ENCODE results near the gene NPAS1. TPM values are rescaled to one million over a fixed set of nuclear protein-coding genes. Genes with fewer than 3 reads are reported as not detected.

NPAS1 gene
- total and polyA plus RNA-seq, 10 donors, result 0.85 to 6.3 (median 2.4) TPM

GRCh38 chr19:46999878-47000277 is 19.8 kb upstream of the NPAS1 start:
- DNase-seq, result no peak
- no peak overlapping the region for H3K27ac ChIP-seq
- H3K36me3 ChIP-seq, result peaks cover 0 to 74% (median 52%) of the 10 kb centered on the region in 6 donors
- WGBS, 5 donors, result 95 to 100% (median 98%) methylated on average over 3 to 14 of the region's 14 CpGs
- no peak overlapping the region for H3K4me3 ChIP-seq
- TF ChIP-seq, protein P1, sequence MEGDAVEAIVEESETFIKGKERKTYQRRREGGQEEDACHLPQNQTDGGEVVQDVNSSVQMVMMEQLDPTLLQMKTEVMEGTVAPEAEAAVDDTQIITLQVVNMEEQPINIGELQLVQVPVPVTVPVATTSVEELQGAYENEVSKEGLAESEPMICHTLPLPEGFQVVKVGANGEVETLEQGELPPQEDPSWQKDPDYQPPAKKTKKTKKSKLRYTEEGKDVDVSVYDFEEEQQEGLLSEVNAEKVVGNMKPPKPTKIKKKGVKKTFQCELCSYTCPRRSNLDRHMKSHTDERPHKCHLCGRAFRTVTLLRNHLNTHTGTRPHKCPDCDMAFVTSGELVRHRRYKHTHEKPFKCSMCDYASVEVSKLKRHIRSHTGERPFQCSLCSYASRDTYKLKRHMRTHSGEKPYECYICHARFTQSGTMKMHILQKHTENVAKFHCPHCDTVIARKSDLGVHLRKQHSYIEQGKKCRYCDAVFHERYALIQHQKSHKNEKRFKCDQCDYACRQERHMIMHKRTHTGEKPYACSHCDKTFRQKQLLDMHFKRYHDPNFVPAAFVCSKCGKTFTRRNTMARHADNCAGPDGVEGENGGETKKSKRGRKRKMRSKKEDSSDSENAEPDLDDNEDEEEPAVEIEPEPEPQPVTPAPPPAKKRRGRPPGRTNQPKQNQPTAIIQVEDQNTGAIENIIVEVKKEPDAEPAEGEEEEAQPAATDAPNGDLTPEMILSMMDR (IDR thresholded peaks at IDR 0.05 in 8 of 11, conservative IDR thresholded peaks at IDR 0.05 in 3 of 11), result no peak
- no peak for TF ChIP-seq POLR2A (IDR thresholded peaks at IDR 0.05)
- TF ChIP-seq POLR2AphosphoS5 (IDR thresholded peaks at IDR 0.05), result peak in 1 of 3 donors; percentile 31
- no peaks in the 10 kb centered on the region for H3K9me3 ChIP-seq
- H3K4me1 ChIP-seq, result peaks cover 0 to 28% (median 14%) of the 10 kb centered on the region in 6 donors
- H3K27me3 ChIP-seq (replicated peaks in 1 of 7), result peaks cover 0 to 23% (median 0%) of the 10 kb centered on the region in 7 donors
- intact Hi-C loops (cut with DNase I; ENCODE audit: low total_unique reads), result no loop called here

DNA sequence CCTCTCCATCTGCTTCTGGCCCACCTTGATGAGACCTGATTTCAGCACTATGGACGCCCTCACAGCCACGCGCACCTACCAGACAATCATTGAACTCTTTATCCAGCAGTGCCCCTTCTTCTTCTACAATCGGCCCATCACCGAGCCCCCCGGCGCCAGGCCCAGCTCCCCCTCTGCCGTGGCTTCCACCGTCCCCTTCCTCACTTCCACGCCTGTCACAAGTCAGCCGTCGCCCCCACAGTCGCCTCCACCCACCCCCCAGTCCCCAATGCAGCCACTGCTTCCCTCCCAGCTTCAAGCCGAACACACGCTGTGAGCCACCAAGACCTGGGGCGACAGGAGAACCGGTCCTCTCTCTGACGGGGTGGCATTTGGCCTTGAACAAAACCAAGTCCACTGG is 19.3 kb upstream of the NPAS1 start:
- H3K4me3 ChIP-seq, result no peak overlapping the region
- 95 to 99% (median 98%) methylated on average over 18 of the region's 18 CpGs for WGBS, 5 donors
- intact Hi-C loops (cut with DNase I; ENCODE audit: low total_unique reads), result no loop called here
- H3K9me3 ChIP-seq, result no peaks in the 10 kb centered on the region
- H3K27me3 ChIP-seq (replicated peaks in 1 of 7), result peaks cover 0 to 28% (median 0%) of the 10 kb centered on the region in 7 donors
- no peak overlapping the region for H3K27ac ChIP-seq
- H3K4me1 ChIP-seq, result peaks cover 0 to 26% (median 14%) of the 10 kb centered on the region in 6 donors
- DNase-seq, result no peak
- TF ChIP-seq POLR2A (IDR thresholded peaks at IDR 0.05) (no peak), POLR2AphosphoS5 (IDR thresholded peaks at IDR 0.05) (no peak)
- TF ChIP-seq, protein P1 (IDR thresholded peaks at IDR 0.05 in 8 of 11, conservative IDR thresholded peaks at IDR 0.05 in 3 of 11), result no peak
- peaks cover 0 to 69% (median 51%) of the 10 kb centered on the region in 6 donors for H3K36me3 ChIP-seq

DNA sequence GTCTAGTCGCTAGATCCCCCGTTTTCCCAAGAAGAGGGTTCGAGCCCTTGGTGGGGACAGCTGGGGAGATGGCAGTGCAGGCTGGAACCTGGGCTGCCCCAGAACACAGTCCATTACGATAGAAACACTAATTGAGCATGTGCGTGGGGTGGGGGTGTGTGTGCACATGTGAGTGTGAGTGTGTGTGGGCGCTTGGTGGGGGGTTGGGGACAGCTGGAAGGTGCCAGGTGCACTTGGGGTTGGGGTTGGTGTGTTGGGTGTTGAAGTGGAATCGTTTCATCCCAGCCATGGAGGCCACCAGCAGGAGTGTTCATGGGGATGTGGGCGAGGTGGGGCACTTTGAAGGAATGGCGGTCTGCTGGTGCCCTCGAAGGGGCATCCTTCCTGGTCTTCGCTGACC is 18.1 kb upstream of the NPAS1 start:
- Histone ChIP-seq H3K4me3 (no peak overlapping the region), H3K27ac (no peak overlapping the region), H3K27me3 (replicated peaks in 1 of 7) (peaks cover 0 to 30% (median 0%) of the 10 kb centered on the region in 7 donors), H3K9me3 (peaks cover 0 to 3% (median 0%) of the 10 kb centered on the region in 8 donors), H3K4me1 (peaks cover 0 to 18% (median 12%) of the 10 kb centered on the region in 6 donors), H3K36me3 (peaks cover 0 to 57% (median 51%) of the 10 kb centered on the region in 6 donors)
- intact Hi-C loops (cut with DNase I; ENCODE audit: low total_unique reads), result no loop called here
- no peak for DNase-seq
- WGBS, 5 donors, result 88 to 94% (median 92%) methylated on average over 8 to 11 of the region's 11 CpGs
- TF ChIP-seq, protein P1 (IDR thresholded peaks at IDR 0.05 in 8 of 11, conservative IDR thresholded peaks at IDR 0.05 in 3 of 11), result no peak
- TF ChIP-seq POLR2AphosphoS5 (IDR thresholded peaks at IDR 0.05) (no peak), POLR2A (IDR thresholded peaks at IDR 0.05) (no peak)

DNA sequence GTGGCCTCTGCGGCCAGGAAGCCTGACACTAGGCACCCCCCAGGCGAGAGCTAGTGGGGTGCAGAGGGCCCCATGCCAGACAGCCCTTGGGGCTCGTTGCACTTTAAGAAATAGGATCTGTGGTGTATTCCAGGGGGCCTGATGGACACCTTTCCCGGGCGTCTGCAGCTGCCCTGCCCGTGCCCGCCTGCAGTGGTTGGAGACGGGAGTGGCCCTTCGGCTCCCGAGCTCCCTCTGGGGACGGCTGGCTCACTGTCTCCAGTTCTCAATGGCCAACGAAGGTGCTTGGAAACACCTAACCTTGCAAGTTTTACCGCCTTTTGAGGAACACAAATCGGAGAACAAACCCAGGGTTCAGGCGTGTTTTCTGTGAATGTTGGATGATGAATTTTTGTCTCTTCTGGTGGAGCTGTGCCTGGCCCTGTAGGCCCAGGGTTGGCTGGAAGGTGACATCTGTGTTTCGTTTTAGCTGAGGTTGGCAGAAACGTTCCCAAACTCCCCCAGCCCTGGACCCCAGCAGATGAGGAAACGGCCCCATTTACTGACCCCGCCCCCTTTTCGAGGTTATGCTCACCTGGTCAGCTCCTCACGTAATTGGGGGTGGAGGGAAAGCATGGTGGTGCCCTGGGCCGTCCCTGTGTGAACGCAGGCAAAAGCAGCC is 17.4 kb upstream of the NPAS1 start:
- H3K27ac ChIP-seq, result no peak overlapping the region
- TF ChIP-seq POLR2AphosphoS5 (IDR thresholded peaks at IDR 0.05) (no peak), POLR2A (IDR thresholded peaks at IDR 0.05) (no peak)
- TF ChIP-seq, protein P1 (IDR thresholded peaks at IDR 0.05 in 8 of 11, conservative IDR thresholded peaks at IDR 0.05 in 3 of 11), result no peak
- H3K27me3 ChIP-seq (replicated peaks in 1 of 7), result peaks cover 0 to 30% (median 0%) of the 10 kb centered on the region in 7 donors
- intact Hi-C loops (cut with DNase I; ENCODE audit: low total_unique reads), result no loop called here
- peaks cover 0 to 3% (median 0%) of the 10 kb centered on the region in 8 donors for H3K9me3 ChIP-seq
- no peak for DNase-seq
- no peak overlapping the region for H3K4me3 ChIP-seq
- peaks cover 0 to 18% (median 12%) of the 10 kb centered on the region in 6 donors for H3K4me1 ChIP-seq
- WGBS, 5 donors, result 73 to 84% (median 83%) methylated on average over 10 to 23 of the region's 23 CpGs
- peaks cover 0 to 51% (median 46%) of the 10 kb centered on the region in 6 donors for H3K36me3 ChIP-seq
